ENCODE data around the gene ELAC2. TPM values are rescaled to one million over a fixed set of nuclear protein-coding genes. Genes with fewer than 3 reads are reported as not detected.

The ELAC2 gene
- polyA plus RNA-seq, 1 donor from 2014 or later: 34.6 TPM

DNA sequence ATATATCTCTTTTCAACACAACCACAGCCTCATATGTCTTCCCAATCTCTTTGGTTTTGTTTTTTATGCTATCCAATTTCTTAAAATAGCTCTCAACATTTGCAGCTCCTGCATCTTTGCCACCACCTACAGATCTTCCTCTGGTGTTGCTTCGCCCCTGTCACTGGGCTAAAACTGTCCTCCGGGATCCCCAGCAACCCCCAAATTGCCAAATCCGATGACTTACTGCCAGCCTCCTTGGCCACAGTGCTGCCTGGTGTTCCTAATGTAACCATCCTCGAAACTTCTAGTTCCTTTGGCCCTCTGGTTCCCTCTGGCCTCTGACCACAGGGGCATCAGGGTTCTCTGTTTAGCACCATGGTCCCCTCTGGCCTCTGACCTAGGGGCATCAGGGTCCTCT is 70.8 kb downstream of the ELAC2 start:
- H3K27ac ChIP-seq (ENCODE audit: low read length): no peak overlapping the region
- no peaks in the 10 kb centered on the region for H3K9me3 ChIP-seq (ENCODE audit: low read length)
- no peaks in the 10 kb centered on the region for H3K27me3 ChIP-seq (ENCODE audit: insufficient read depth, low read depth, low read length)
- H3K79me2 ChIP-seq (replicated peaks; ENCODE audit: insufficient read depth, low read length): no peaks in the 10 kb centered on the region
- H3K9me2 ChIP-seq (ENCODE audit: insufficient read depth, low read length): no peaks in the 10 kb centered on the region
- no peaks in the 10 kb centered on the region for H3F3A ChIP-seq (ENCODE audit: insufficient read depth, low read length, poor library complexity, severe bottlenecking)
- H4K20me1 ChIP-seq (ENCODE audit: insufficient read depth): no peaks in the 10 kb centered on the region
- H3K36me3 ChIP-seq (ENCODE audit: insufficient read depth, low read length): no peaks in the 10 kb centered on the region
- no peak overlapping the region for H2AFZ ChIP-seq (ENCODE audit: low read depth, low read length)
- no peak overlapping the region for H3K9ac ChIP-seq (ENCODE audit: low read length)
- TF ChIP-seq TAF1 (IDR thresholded peaks at IDR 0.05; ENCODE audit: low read depth) (no peak), EP300 (conservative IDR thresholded peaks at IDR 0.05; ENCODE audit: poor library complexity, severe bottlenecking) (no peak)
- H3K4me2 ChIP-seq (ENCODE audit: low read length): no peak overlapping the region
- no peak overlapping the region for H3K4me3 ChIP-seq (ENCODE audit: low read length)

Other genes with a start within 250 kb of the ELAC2 start
- 5.9 and 8.1 TPM in 2 replicates for gene ARHGAP44, start 228.5 kb downstream of the ELAC2 start, polyA plus RNA-seq